DND-41 (cell line): ENCODE measurements around the gene TRIP4.

Experiments
- ATAC-seq: fragments of 200-7000 bp; cut with Tn5 transposase; 3 replicates; pipeline ENCODE4 v1.9.1; 2021; ENCODE audit warnings: low read depth; ENCODE audit not compliant: insufficient read depth
- DNase-seq: peaks from one replicate; pipeline ENCODE4 v3.0.0-alpha.2; 2020
- H2AFZ ChIP-seq: 2 replicates; pipeline ENCODE4 v1.6.0; 2012; ENCODE audit warnings: low read depth, low read length
- H3K27ac ChIP-seq: 2 replicates; pipeline ENCODE4 v1.5.1; 2012; ENCODE audit warnings: low read length, inconsistent platforms
- H3K27me3 ChIP-seq: fragments of 200-600 bp; sonication (generic); 2 replicates; pipeline ENCODE4 v1.6.0; 2012; ENCODE audit warnings: low read length, mild to moderate bottlenecking, inconsistent platforms; ENCODE audit not compliant: insufficient read depth, poor library complexity
- H3K36me3 ChIP-seq: 2 replicates; pipeline ENCODE4 v1.5.1; 2012; ENCODE audit warnings: low read length, inconsistent platforms; ENCODE audit not compliant: insufficient read depth
- H3K4me1 ChIP-seq: 2 replicates; pipeline ENCODE4 v1.5.1; 2012; ENCODE audit warnings: mild to moderate bottlenecking, low read length; ENCODE audit not compliant: insufficient read depth
- H3K4me2 ChIP-seq: 2 replicates; pipeline ENCODE4 v1.6.0; 2012; ENCODE audit warnings: mild to moderate bottlenecking, moderate library complexity, low read length, inconsistent platforms; ENCODE audit not compliant: insufficient read depth
- H3K4me3 ChIP-seq, 2 experiments: fragments of 200-600 bp in 1 of 2; shearing (Covaris generic) in 1 of 2; 2 replicates each; pipeline ENCODE4 v1.5.1; 2012 to 2016; ENCODE audit warnings: inconsistent platforms in 2 of 2, low read length in 2 of 2, mild to moderate bottlenecking in 2 of 2, low read depth in 1 of 2, moderate library complexity in 1 of 2
- H3K79me2 ChIP-seq: 2 replicates; pipeline ENCODE4 v1.6.0; 2012; ENCODE audit warnings: low read length, inconsistent platforms; ENCODE audit not compliant: insufficient read depth
- H3K9ac ChIP-seq: 2 replicates; pipeline ENCODE4 v1.6.0; 2012; ENCODE audit warnings: low read depth, mild to moderate bottlenecking, inconsistent platforms, low read length, moderate library complexity
- H3K9me3 ChIP-seq: 2 replicates; pipeline ENCODE4 v1.5.1; 2012; ENCODE audit warnings: low read length, moderate library complexity, mild to moderate bottlenecking, inconsistent platforms; ENCODE audit not compliant: insufficient read depth, severe bottlenecking
- H4K20me1 ChIP-seq: 2 replicates; pipeline ENCODE4 v1.6.0; 2012; ENCODE audit warnings: low read length; ENCODE audit not compliant: insufficient read depth
- CTCF ChIP-seq: IDR thresholded peaks from 2 replicates; pipeline ENCODE4 v1.5.1; 2012; ENCODE audit warnings: borderline replicate concordance, low read length, moderate library complexity, mild to moderate bottlenecking; ENCODE audit not compliant: poor library complexity, severe bottlenecking; ENCODE audit errors: extremely low read depth
- EZH2 ChIP-seq: IDR thresholded peaks from 3 replicates; pipeline ENCODE4 v1.6.1; 2012; ENCODE audit warnings: borderline replicate concordance, low read depth, mild to moderate bottlenecking, moderate library complexity, low read length, inconsistent platforms; ENCODE audit not compliant: severe bottlenecking

Gene TRIP4

GRCh38 chr15:64348455-64348854 lies 39.2 kb upstream of the TRIP4 start:
- Histone ChIP-seq H3K4me2 (no peak overlapping the region), H3K4me3 (no peak overlapping the region), H3K27ac (no peak overlapping the region), H4K20me1 (no peaks in the 10 kb centered on the region; the same call in 1 of the 2 replicates), H3K27me3 (no peaks in the 10 kb centered on the region), H3K4me1 (no peaks in the 10 kb centered on the region), H3K79me2 (peaks cover 58% of the 10 kb centered on the region), H3K36me3 (peaks cover 6% of the 10 kb centered on the region; the same call in 1 of the 2 replicates), H3K9me3 (no peaks in the 10 kb centered on the region), H2AFZ (no peak overlapping the region), H3K9ac (no peak overlapping the region)
- ATAC-seq (no peak), DNase-seq (no peak)
- TF ChIP-seq CTCF, result no peak
- no peak for TF ChIP-seq EZH2

GRCh38 chr15:64349375-64349774 lies 38.3 kb upstream of the TRIP4 start:
- Histone ChIP-seq H3K4me1 (peaks cover under 1% of the 10 kb centered on the region; the same call in 1 of the 2 replicates), H2AFZ (no peak overlapping the region), H3K27ac (no peak overlapping the region), H3K79me2 (peaks cover 67% of the 10 kb centered on the region), H3K36me3 (peaks cover 6% of the 10 kb centered on the region; the same call in 1 of the 2 replicates), H3K9ac (no peak overlapping the region), H3K27me3 (no peaks in the 10 kb centered on the region), H3K4me3 (no peak overlapping the region), H3K9me3 (no peaks in the 10 kb centered on the region), H3K4me2 (no peak overlapping the region), H4K20me1 (no peaks in the 10 kb centered on the region; the same call in 1 of the 2 replicates)
- TF ChIP-seq EZH2 (no peak), CTCF (no peak)
- ATAC-seq, result no peak
- no peak for DNase-seq

- no peaks in the 10 kb centered on the region; the same call in 1 of the 2 replicates for H4K20me1 ChIP-seq
- no peak for DNase-seq
- no peak for TF ChIP-seq EZH2
- TF ChIP-seq CTCF, result no peak
- H3K27ac ChIP-seq, result no peak overlapping the region
- no peak overlapping the region for H3K4me3 ChIP-seq
- peaks cover 12% of the 10 kb centered on the region for H3K4me1 ChIP-seq
- no peaks in the 10 kb centered on the region for H3K27me3 ChIP-seq
- no peak overlapping the region for H2AFZ ChIP-seq
- no peak overlapping the region for H3K9ac ChIP-seq
- ATAC-seq, result no peak
- H3K9me3 ChIP-seq, result no peaks in the 10 kb centered on the region
- peaks cover 66% of the 10 kb centered on the region for H3K79me2 ChIP-seq
- peaks cover 6% of the 10 kb centered on the region; the same call in 1 of the 2 replicates for H3K36me3 ChIP-seq
- no peak overlapping the region for H3K4me2 ChIP-seq
Observed at GRCh38 chr15:64351265-64351664, 36.4 kb upstream of the TRIP4 start.
